Brain pericyte (primary cell): ENCODE measurements around the gene ZNF275.
"Not testable (repeated sequence)": the region's sequence is repeated elsewhere in the genome, so short reads cannot be mapped to it uniquely, and the experiment has no call there.

Experiments used
- DNase-seq: peaks from one replicate; pipeline ENCODE4 v3.0.0-alpha.2; 2012; ENCODE audit warnings: low read depth, low spot score

ZNF275 gene

DNA sequence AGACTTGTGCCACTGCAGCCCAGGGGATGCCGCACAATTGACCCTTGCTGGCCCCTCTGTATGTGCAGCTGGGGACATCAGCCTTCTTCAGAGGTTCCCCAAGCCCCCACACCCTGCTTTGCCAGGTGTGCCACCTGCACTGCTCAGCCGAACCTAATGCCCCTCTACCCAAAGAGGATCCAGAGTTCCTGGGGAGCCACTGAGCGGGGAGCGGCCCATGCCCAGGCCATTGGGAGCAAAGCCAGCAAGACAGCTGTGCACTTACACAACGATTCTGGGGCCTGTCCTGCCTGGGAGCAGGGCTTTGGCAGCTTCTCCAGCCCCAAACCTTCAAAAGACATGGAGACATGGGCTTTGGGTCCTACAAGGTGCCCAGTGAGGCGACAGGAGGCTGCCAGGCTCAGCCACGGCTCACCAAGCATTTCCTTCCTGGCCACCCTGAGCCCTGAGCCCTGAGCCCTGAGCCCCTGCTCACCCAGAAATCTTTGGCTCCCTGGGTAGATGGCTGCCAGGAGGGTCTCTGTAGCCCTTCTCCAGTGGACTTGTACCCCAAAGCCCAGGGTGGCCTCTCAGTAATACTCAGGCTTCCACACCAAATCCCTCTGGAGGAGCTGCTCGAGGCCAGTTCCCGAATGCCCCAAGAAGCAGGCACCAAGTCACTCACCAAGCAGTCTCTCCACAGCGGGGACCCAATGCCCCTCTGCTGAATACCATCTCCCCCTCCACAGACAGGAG, 54.2 kb downstream of the ZNF275 start:
- no peak for DNase-seq

GRCh38 chrX:153388722-153389459, 54.9 kb downstream of the ZNF275 start:
- no peak for DNase-seq

- DNase-seq: not testable (repeated sequence)
Observed at GRCh38 chrX:153389460-153389768, 55.5 kb downstream of the ZNF275 start.

GRCh38 chrX:153392642-153393321, 58.8 kb downstream of the ZNF275 start:
- DNase-seq: no peak

GRCh38 chrX:153394612-153395011, 60.7 kb downstream of the ZNF275 start:
- no peak for DNase-seq

GRCh38 chrX:153395613-153396319, 61.8 kb downstream of the ZNF275 start:
- DNase-seq: no peak

DNA sequence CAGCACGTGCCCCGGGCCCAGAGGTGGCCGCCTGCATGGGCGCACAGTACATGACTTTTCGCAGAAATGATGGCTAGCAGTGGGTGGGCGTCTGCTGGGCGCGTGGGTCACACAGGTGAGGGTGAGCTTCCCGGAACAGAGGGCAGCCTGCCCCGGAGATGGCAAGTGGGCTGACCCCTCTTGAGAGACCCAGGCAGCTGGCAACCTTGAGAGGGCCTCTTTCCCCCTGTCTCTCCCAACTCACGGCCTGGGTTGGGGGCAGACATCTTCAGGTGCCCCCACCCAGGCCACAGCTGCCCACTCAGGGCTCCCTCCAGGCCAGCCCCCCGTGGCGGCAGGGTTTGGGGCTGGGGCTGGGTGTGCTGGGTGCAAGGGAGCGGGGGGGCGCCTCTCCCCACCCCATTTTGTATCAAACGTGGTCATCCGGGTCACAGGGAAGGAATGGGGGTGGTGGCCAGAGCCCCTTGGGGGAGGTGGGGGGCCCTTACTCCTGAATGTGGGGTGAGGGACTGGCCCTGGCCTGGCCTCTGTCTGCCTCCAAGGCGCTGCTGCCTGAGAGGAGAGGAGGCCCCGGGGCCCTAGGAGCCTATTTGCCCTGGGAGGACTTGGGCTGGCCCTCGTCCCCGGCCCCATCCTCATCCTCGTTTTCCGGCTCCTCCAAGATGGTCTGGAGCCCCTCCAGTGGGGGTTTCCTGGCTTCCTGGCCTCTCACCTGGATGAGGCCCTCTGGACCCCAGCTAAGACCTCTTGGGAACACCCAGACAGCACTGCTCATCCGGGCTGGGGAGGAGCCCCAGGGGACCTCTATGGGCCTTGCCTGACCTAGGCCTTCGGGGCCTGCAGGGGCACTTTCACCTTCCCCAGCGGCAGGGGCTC, 62.6 kb downstream of the ZNF275 start:
- DNase-seq: no peak

GRCh38 chrX:153397256-153397960, 63.5 kb downstream of the ZNF275 start:
- no peak for DNase-seq

GRCh38 chrX:153398275-153398960, 64.5 kb downstream of the ZNF275 start:
- DNase-seq: no peak

GRCh38 chrX:153400146-153401132, 66.5 kb downstream of the ZNF275 start:
- no peak for DNase-seq

GRCh38 chrX:153401133-153401764, 67.3 kb downstream of the ZNF275 start, which contains the start of gene PNMA6E:
TSS of gene PNMA6E (minus strand) at chrX:153401350. CDS start at chrX:153398849, 2,501 bp downstream.
- DNase-seq: no peak
